Activated naive CD8-positive, alpha-beta T cell (primary cell): ENCODE data around the gene RAVER1.
A peak's percentile ranks its signal among the peaks of the same experiment; 100 is the strongest.

ENCODE experiments used
- H3K27ac Mint-ChIP-seq: one replicate; pipeline ENCODE4 v1.8.0; 2021; ENCODE audit warnings: mixed read lengths
- H3K27me3 Mint-ChIP-seq: one replicate; pipeline ENCODE4 v1.8.0; 2021; ENCODE audit warnings: mixed read lengths
- H3K36me3 Mint-ChIP-seq: one replicate; pipeline ENCODE4 v1.8.0; 2021; ENCODE audit warnings: mixed read lengths
- H3K4me1 Mint-ChIP-seq: one replicate; pipeline ENCODE4 v1.8.0; 2021; ENCODE audit warnings: low read depth, mixed read lengths
- H3K4me3 Mint-ChIP-seq: one replicate; pipeline ENCODE4 v1.8.0; 2021; ENCODE audit warnings: mild to moderate bottlenecking, mixed read lengths
- H3K9me3 Mint-ChIP-seq: one replicate; pipeline ENCODE4 v1.8.0; 2021; ENCODE audit warnings: low read depth, mixed read lengths

Gene RAVER1

DNA sequence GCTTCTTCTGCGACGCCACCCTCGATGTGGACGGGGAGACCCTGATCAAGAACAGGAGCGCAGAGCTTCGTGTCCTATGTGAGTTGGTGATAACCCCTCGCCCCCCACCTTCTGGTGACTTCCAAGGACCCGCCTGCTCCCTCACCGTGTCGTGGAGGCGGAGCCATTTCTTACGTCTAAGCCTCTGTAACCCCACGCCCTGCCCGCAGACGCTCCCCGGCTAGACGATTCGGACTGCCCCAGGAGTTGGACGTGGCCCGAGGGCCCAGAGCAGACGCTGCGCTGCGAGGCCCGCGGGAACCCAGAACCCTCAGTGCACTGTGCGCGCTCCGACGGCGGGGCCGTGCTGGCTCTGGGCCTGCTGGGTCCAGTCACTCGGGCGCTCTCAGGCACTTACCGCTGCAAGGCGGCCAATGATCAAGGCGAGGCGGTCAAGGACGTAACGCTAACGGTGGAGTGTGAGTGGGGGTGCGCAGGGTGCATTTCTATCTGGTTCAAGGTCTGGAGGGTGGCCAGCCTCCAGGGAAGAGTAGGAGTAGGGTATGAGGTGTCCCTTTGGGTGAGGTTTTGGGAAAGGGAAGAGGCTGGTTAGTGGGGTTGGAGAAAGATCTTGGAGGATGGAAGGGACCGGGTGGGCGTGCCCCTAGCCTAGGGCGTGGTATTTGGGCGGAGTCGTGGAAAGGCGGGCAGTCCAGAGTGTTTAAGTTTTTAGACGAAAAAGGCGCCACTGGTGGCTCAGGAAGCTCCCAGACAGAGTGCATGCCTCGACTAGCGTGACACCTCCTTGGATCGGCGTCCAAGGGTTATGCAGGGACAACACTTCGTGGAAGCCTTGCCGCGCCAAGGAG, 40.3 kb downstream of the RAVER1 start:
- H3K4me3 Mint-ChIP-seq: peak overlapping the region; percentile 77
- no peaks in the 10 kb centered on the region for H3K36me3 Mint-ChIP-seq
- no peak overlapping the region for H3K27ac Mint-ChIP-seq
- no peaks in the 10 kb centered on the region for H3K9me3 Mint-ChIP-seq
- peaks cover 11% of the 10 kb centered on the region for H3K27me3 Mint-ChIP-seq
- peaks cover 48% of the 10 kb centered on the region for H3K4me1 Mint-ChIP-seq

DNA sequence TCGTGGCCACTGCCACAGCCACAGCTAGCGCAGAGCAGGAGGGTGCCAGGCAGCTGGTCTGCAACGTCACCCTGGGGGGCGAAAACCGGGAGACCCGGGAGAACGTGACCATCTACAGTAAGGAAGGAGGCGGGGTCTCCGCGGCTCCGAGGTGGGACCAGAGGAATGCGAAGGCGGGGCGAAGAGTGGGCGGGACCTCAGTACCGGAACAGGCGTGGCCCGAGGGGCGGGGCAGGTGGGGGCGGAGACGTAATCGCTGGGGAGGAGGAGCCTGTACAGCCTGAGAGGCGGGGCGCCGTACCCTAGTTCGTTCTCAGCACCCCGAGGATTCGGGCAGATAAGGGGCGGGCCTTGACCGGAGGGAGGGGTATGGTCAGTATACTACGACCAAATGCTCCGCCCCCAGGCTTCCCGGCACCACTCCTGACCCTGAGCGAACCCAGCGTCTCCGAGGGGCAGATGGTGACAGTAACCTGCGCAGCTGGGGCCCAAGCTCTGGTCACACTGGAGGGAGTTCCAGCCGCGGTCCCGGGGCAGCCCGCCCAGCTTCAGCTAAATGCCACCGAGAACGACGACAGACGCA, 41.0 kb downstream of the RAVER1 start:
- peaks cover 13% of the 10 kb centered on the region for H3K27me3 Mint-ChIP-seq
- no peak overlapping the region for H3K27ac Mint-ChIP-seq
- peak overlapping the region; percentile 77 for H3K4me3 Mint-ChIP-seq
- peaks cover 51% of the 10 kb centered on the region for H3K4me1 Mint-ChIP-seq
- H3K9me3 Mint-ChIP-seq: no peaks in the 10 kb centered on the region
- no peaks in the 10 kb centered on the region for H3K36me3 Mint-ChIP-seq

DNA sequence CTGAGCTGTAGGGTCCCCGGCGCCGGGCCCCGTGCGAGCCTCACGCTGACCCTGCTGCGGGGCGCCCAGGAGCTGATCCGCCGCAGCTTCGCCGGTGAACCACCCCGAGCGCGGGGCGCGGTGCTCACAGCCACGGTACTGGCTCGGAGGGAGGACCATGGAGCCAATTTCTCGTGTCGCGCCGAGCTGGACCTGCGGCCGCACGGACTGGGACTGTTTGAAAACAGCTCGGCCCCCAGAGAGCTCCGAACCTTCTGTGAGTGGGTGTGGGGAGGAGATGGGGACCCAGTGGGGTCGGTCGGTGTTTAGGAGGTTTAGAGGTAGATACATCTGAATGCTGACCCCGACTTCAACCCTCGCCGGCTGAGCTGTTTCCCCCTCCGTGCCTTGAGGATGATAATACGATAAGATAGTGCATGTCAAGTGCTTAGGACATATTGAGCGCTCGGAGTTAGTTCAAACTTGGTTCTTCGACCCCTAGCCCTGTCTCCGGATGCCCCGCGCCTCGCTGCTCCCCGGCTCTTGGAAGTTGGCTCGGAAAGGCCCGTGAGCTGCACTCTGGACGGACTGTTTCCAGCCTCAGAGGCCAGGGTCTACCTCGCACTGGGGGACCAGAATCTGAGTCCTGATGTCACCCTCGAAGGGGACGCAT, 41.6 kb downstream of the RAVER1 start:
- no peak overlapping the region for H3K27ac Mint-ChIP-seq
- H3K36me3 Mint-ChIP-seq: no peaks in the 10 kb centered on the region
- peaks cover 12% of the 10 kb centered on the region for H3K27me3 Mint-ChIP-seq
- no peaks in the 10 kb centered on the region for H3K9me3 Mint-ChIP-seq
- H3K4me3 Mint-ChIP-seq: peak overlapping the region; percentile 77
- H3K4me1 Mint-ChIP-seq: peaks cover 50% of the 10 kb centered on the region

DNA sequence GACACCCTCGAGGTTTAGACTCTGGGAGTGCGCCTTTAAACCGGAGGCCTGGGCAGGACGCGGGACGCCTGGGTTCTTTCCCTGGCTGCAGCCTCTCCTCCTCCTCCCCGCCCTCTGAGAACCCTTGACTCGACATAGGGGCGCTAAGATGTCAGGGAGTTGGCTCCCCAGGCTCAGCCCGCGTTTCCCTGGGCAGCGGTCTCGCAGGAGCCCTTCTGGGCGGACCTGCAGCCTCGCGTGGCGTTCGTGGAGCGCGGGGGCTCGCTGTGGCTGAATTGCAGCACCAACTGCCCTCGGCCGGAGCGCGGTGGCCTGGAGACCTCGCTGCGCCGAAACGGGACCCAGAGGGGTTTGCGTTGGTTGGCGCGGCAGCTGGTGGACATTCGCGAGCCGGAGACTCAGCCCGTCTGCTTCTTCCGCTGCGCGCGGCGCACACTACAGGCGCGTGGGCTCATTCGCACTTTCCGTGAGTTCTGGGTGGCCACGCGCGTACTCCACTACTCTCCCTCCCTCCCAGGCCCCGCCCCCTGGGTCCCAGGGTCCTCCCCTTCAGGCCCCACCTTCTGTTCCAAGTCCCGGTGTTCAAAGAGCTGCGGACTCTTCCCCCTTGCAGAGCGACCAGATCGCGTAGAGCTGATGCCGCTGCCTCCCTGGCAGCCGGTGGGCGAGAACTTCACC, 42.3 kb downstream of the RAVER1 start:
- Mint-ChIP-seq H3K27ac (peak overlapping the region; percentile 22), H3K36me3 (no peaks in the 10 kb centered on the region), H3K9me3 (no peaks in the 10 kb centered on the region), H3K4me3 (peak overlapping the region; percentile 77), H3K27me3 (peaks cover 11% of the 10 kb centered on the region), H3K4me1 (peaks cover 55% of the 10 kb centered on the region)

GRCh38 chr19:10290357-10290875, 42.9 kb downstream of the RAVER1 start:
- Mint-ChIP-seq H3K4me3 (peak overlapping the region; percentile 77), H3K9me3 (no peaks in the 10 kb centered on the region), H3K4me1 (peaks cover 49% of the 10 kb centered on the region), H3K36me3 (peaks cover 3% of the 10 kb centered on the region), H3K27me3 (peaks cover 8% of the 10 kb centered on the region), H3K27ac (peak overlapping the region; percentile 22)

DNA sequence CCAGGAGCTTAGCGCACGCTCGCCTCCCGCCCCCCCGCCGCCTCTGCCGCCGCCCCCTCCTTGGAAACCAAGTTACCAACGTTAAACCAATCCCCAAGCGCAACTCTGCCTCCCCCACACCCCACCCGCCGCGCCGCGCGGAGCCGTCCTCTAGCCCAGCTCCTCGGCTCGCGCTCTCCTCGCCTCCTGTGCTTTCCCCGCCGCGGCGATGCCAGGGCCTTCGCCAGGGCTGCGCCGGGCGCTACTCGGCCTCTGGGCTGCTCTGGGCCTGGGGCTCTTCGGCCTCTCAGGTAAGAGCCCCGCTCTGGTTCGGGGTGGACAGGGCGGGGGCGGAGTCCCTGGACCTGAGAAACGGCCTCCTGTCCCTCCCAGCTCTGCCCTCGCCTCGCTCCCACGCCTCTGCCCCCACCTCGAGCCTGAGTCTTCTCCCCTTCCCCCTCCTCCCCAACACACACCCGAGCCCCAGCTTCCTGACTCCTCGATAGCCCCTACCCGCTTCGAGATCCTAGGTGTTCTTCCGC, 43.4 kb downstream of the RAVER1 start, which contains the start of gene ICAM5:
Gene ICAM5, plus strand, starts transcription at position 117 of the 521 bp plus-strand sequence. Its CDS starts 92 bp downstream, at position 209.
- peaks cover 49% of the 10 kb centered on the region for H3K4me1 Mint-ChIP-seq
- peaks cover 8% of the 10 kb centered on the region for H3K36me3 Mint-ChIP-seq
- no peaks in the 10 kb centered on the region for H3K9me3 Mint-ChIP-seq
- H3K4me3 Mint-ChIP-seq: peak within 1 kb of the TSS; percentile 77
- peak within 1 kb of the TSS; percentile 50 for H3K27ac Mint-ChIP-seq
- peaks cover 8% of the 10 kb centered on the region for H3K27me3 Mint-ChIP-seq

DNA sequence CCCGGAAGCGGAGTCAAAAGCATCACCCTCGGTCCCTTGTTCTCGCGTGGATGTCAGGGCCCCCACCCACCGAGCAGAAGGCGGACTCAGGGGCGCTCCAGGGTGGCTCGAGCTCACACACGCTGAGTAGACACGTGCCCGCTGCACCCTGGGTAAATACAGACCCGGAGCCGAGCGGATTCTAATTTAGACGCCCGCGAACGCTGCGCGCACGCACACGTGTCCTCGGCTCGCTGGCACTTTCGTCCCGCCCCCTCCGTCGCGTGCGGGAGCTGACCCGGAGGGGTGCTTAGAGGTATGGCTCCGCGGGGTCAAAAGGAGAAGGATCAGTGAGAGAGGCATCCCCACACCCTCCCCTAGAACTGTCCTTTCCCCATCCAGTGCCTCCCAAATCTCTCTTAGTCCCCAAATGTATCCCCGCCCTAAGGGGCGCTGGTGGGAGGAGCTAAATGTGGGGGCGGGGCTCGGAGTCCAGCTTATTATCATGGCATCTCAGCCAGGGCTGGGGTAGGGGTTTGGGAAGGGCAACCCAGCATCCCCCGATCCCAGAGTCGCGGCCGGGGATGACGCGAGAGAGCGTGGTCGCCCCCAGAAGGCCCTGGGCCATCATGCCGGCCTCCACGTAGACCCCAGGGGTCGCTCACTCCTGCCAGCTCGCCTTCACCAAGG, 44.0 kb downstream of the RAVER1 start:
- Mint-ChIP-seq H3K4me1 (peaks cover 46% of the 10 kb centered on the region), H3K27me3 (peaks cover 8% of the 10 kb centered on the region), H3K36me3 (peaks cover 8% of the 10 kb centered on the region), H3K27ac (peak overlapping the region; percentile 50), H3K4me3 (peak overlapping the region; percentile 77), H3K9me3 (no peaks in the 10 kb centered on the region)

DNA sequence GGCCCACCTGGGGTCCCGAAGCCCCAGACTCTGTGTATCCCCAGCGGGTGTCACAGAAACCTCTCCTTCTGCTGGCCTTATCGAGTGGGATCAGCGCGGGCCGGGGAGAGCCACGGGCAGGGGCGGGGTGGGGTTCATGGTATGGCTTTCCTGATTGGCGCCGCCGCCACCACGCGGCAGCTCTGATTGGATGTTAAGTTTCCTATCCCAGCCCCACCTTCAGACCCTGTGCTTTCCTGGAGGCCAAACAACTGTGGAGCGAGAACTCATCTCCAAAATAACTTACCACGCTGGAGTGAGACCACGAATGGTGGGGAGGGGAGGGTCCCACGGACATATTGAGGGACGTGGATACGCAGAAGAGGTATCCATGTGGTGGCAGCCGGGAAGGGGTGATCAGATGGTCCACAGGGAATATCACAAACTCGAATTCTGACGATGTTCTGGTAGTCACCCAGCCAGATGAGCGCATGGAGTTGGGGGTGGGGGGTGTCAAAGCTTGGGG, 44.6 kb downstream of the RAVER1 start:
- peak overlapping the region; percentile 77 for H3K4me3 Mint-ChIP-seq
- no peaks in the 10 kb centered on the region for H3K9me3 Mint-ChIP-seq
- peaks cover 46% of the 10 kb centered on the region for H3K4me1 Mint-ChIP-seq
- H3K36me3 Mint-ChIP-seq: peaks cover 8% of the 10 kb centered on the region
- H3K27me3 Mint-ChIP-seq: peaks cover 8% of the 10 kb centered on the region
- H3K27ac Mint-ChIP-seq: peak overlapping the region; percentile 50

DNA sequence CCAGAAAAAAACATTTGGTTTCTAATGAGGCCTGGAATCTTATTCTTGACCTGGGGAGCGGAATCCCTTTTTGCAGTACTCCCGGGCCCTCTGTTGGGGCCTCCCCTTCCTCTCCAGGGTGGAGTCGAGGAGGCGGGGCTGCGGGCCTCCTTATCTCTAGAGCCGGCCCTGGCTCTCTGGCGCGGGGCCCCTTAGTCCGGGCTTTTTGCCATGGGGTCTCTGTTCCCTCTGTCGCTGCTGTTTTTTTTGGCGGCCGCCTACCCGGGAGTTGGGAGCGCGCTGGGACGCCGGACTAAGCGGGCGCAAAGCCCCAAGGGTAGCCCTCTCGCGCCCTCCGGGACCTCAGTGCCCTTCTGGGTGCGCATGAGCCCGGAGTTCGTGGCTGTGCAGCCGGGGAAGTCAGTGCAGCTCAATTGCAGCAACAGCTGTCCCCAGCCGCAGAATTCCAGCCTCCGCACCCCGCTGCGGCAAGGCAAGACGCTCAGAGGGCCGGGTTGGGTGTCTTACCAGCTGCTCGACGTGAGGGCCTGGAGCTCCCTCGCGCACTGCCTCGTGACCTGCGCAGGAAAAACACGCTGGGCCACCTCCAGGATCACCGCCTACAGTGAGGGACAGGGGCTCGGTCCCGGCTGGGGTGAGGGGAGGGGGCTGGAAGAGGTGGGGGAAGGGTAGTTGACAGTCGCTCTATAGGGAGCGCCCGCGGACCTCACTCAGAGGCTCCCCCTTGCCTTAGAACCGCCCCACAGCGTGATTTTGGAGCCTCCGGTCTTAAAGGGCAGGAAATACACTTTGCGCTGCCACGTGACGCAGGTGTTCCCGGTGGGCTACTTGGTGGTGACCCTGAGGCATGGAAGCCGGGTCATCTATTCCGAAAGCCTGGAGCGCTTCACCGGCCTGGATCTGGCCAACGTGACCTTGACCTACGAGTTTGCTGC, 46.3 kb downstream of the RAVER1 start, which contains the start of gene ICAM4:
Gene ICAM4, plus strand, starts transcription at position 153 of the 935 bp plus-strand sequence. Its CDS starts 58 bp downstream, at position 211.
- H3K36me3 Mint-ChIP-seq: peaks cover 8% of the 10 kb centered on the region
- no peaks in the 10 kb centered on the region for H3K9me3 Mint-ChIP-seq
- H3K4me1 Mint-ChIP-seq: peaks cover 35% of the 10 kb centered on the region
- no peak within 1 kb of the TSS for H3K27ac Mint-ChIP-seq
- peak within 1 kb of the TSS; percentile 48 for H3K4me3 Mint-ChIP-seq
- peaks cover 4% of the 10 kb centered on the region for H3K27me3 Mint-ChIP-seq

DNA sequence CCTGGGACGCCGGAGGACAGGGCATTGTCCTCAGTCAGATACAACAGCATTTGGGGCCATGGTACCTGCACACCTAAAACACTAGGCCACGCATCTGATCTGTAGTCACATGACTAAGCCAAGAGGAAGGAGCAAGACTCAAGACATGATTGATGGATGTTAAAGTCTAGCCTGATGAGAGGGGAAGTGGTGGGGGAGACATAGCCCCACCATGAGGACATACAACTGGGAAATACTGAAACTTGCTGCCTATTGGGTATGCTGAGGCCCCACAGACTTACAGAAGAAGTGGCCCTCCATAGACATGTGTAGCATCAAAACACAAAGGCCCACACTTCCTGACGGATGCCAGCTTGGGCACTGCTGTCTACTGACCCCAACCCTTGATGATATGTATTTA, 47.9 kb downstream of the RAVER1 start:
- Mint-ChIP-seq H3K27me3 (peaks cover 2% of the 10 kb centered on the region), H3K27ac (no peak overlapping the region), H3K9me3 (no peaks in the 10 kb centered on the region), H3K4me1 (peaks cover 23% of the 10 kb centered on the region), H3K36me3 (peaks cover 8% of the 10 kb centered on the region), H3K4me3 (no peak overlapping the region)

DNA sequence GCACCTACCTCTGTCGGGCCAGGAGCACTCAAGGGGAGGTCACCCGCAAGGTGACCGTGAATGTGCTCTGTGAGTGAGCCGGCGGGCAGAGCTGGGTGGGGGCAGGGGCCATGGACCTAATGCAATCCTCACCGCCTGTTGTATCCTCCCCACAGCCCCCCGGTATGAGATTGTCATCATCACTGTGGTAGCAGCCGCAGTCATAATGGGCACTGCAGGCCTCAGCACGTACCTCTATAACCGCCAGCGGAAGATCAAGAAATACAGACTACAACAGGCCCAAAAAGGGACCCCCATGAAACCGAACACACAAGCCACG, 48.4 kb downstream of the RAVER1 start:
- no peaks in the 10 kb centered on the region for H3K9me3 Mint-ChIP-seq
- H3K36me3 Mint-ChIP-seq: peaks cover 8% of the 10 kb centered on the region
- H3K4me1 Mint-ChIP-seq: peaks cover 21% of the 10 kb centered on the region
- no peak overlapping the region for H3K4me3 Mint-ChIP-seq
- peaks cover 2% of the 10 kb centered on the region for H3K27me3 Mint-ChIP-seq
- no peak overlapping the region for H3K27ac Mint-ChIP-seq

GRCh38 chr19:10284065-10284959, 49.0 kb downstream of the RAVER1 start:
- H3K9me3 Mint-ChIP-seq: no peaks in the 10 kb centered on the region
- peaks cover 23% of the 10 kb centered on the region for H3K4me1 Mint-ChIP-seq
- no peak overlapping the region for H3K4me3 Mint-ChIP-seq
- H3K27ac Mint-ChIP-seq: no peak overlapping the region
- H3K36me3 Mint-ChIP-seq: peaks cover 8% of the 10 kb centered on the region
- H3K27me3 Mint-ChIP-seq: peaks cover 2% of the 10 kb centered on the region
